Panc1 (cell line): ENCODE data around the gene DLGAP4. TPM values are rescaled to one million over a fixed set of nuclear protein-coding genes. Genes with fewer than 3 reads are reported as not detected.

Experiments
- ATAC-seq: fragments of 200-7000 bp; cut with Tn5 transposase; 2 replicates; pipeline ENCODE4 v1.9.1; 2020; ENCODE audit warnings: mild to moderate bottlenecking, moderate library complexity
- BruUV-seq: library from RNA; stranded (reverse); fragments of 400-500 nt; replicated peaks from 2 replicates; lab custom pipeline; 2021; lab: Mats Ljungman, UMichigan
- CTCF ChIA-PET: fragments of 300-600 bp; sonication (Branson Sonifier 250); formaldehyde crosslinking; loops from one replicate; lab custom pipeline; 2022; ENCODE audit warnings: antibody characterized with exemption; lab: Charles Lee
- POLR2A ChIA-PET: fragments of 300-600 bp; sonication (Branson Sonifier 250); formaldehyde crosslinking; loops from one replicate; lab custom pipeline; 2022; ENCODE audit warnings: antibody characterized with exemption; lab: Charles Lee
- DNase-seq: peaks from one replicate; pipeline ENCODE4 v3.0.0-alpha.2; 2010; ENCODE audit warnings: low read depth, low spot score
- H3K27ac ChIP-seq: 2 replicates; pipeline ENCODE4 v1.5.1; 2011; ENCODE audit warnings: mild to moderate bottlenecking, low read length, inconsistent platforms
- H3K27me3 ChIP-seq: fragments of 200-500 bp; sonication (Bioruptor generic); 2 replicates; pipeline ENCODE4 v1.6.0; 2014; ENCODE audit warnings: low read length, inconsistent platforms; ENCODE audit not compliant: control insufficient read depth, insufficient read depth
- H3K36me3 ChIP-seq: fragments of 200-500 bp; sonication (Bioruptor generic); 2 replicates; pipeline ENCODE4 v1.5.1; 2014; ENCODE audit warnings: inconsistent platforms, mild to moderate bottlenecking, low read length, moderate library complexity; ENCODE audit not compliant: control insufficient read depth, insufficient read depth
- H3K4me1 ChIP-seq: 2 replicates; pipeline ENCODE4 v1.5.1; 2011; ENCODE audit warnings: inconsistent platforms, mild to moderate bottlenecking, low read length, moderate library complexity; ENCODE audit not compliant: control insufficient read depth, insufficient read depth
- H3K4me3 ChIP-seq, 2 experiments: 2 replicates each; pipeline ENCODE4 v1.5.1; 2011 to 2012; ENCODE audit warnings: low read depth in 2 of 2, low read length in 2 of 2, mild to moderate bottlenecking in 2 of 2, inconsistent platforms in 1 of 2, moderate library complexity in 1 of 2
- H3K9me3 ChIP-seq: fragments of 200-500 bp; sonication (Bioruptor generic); 2 replicates; pipeline ENCODE4 v1.5.1; 2014; ENCODE audit warnings: low read depth, mild to moderate bottlenecking, inconsistent platforms, low read length, moderate library complexity; ENCODE audit not compliant: control insufficient read depth, insufficient read depth
- POLR2AphosphoS5 ChIP-seq: IDR thresholded peaks from 2 replicates; pipeline ENCODE4 v1.6.1; 2012; ENCODE audit warnings: mild to moderate bottlenecking, low read depth, low read length, moderate library complexity
- REST ChIP-seq, 2 experiments: IDR thresholded peaks; 2 replicates each; pipeline ENCODE4 v1.6.1; 2011 to 2012; ENCODE audit warnings: low read depth in 2 of 2, control low read depth in 1 of 2, low read length in 1 of 2, mild to moderate bottlenecking in 1 of 2, moderate library complexity in 1 of 2; ENCODE audit not compliant: insufficient read depth in 1 of 2
- SIN3A ChIP-seq: IDR thresholded peaks from 2 replicates; pipeline ENCODE4 v1.6.1; 2012; ENCODE audit warnings: low read depth, mild to moderate bottlenecking, low read length, moderate library complexity, borderline replicate concordance; ENCODE audit not compliant: insufficient read depth
- TCF7L2 ChIP-seq: IDR thresholded peaks from 2 replicates; pipeline ENCODE4 v1.6.1; 2011; ENCODE audit warnings: mild to moderate bottlenecking, low read depth, low read length, inconsistent platforms
- in situ Hi-C: cut with HindIII; loops from 2 replicates; pipeline ENCODE4 v1.10.0; 2016; ENCODE audit warnings: low sequenced_read_pairs, low pct_unique_long_range_greater_than_20kb
- intact Hi-C: fragments of 100-400 bp; cut with micrococcal nuclease; formaldehyde crosslinking; loops from one replicate; pipeline ENCODE4 v1.10.0; 2022; ENCODE audit not compliant: unreplicated experiment
- total RNA-seq: library from RNA; stranded (reverse); gene quantifications from one replicate; pipeline ENCODE4 v1.2.1, GENCODE V29; 2021; ENCODE audit not compliant: unreplicated experiment
- TF ChIP-seq, protein P1 (sequence below): fragments of 450-650 bp; IDR thresholded peaks from 2 replicates; pipeline ENCODE4 v1.5.1; 2017; ENCODE audit warnings: mild to moderate bottlenecking

The DLGAP4 gene
- total RNA-seq, 1 experiment from 2014 or later, result 52.5 TPM

DNA sequence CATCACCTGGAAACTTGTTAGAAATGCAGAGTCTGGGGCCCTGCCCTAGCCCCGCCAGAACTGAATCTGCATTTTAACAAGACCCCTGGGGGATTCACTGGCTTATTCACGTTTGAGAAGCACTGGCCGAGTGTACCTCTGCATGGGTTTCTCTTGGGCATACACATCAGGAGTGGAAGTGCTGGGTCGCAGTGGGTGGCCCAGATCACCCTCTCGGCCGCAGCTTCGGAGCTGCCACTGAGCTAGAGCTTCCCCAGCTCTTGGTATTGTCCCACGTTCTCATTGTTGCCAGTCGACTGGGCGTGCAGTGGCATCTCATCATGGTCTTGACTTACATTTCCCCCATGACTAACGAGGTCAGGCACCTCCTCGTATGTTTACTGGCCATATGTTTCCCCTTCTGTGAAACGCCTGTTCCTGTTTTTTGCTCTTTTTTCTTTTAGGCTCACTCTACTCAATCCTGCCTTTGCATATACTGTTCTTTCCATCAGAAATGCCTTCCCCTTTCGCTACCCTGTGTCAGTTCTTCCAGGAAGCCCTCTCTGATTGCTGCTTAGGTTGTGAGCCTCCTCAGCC lies 3.0 kb upstream of the DLGAP4 start:
- H3K4me1 ChIP-seq, result no peaks in the 10 kb centered on the region
- intact Hi-C loops (no loop called here), in situ Hi-C loops (no loop called here)
- no peak for ATAC-seq
- DNase-seq, result no peak
- POLR2A ChIA-PET, result interaction anchor here (0.5 kb wide), 1 partner anchor 10 kb away, joined by 6 read pairs; no protein-coding TSS in a partner anchor
- no peak overlapping the region for H3K27ac ChIP-seq
- H3K9me3 ChIP-seq, result no peaks in the 10 kb centered on the region
- no peak overlapping the region for H3K4me3 ChIP-seq
- CTCF ChIA-PET, result no interaction called here
- peaks cover 23% of the 10 kb centered on the region for H3K27me3 ChIP-seq
- BruUV-seq, result no TSS peak
- TF ChIP-seq, protein P1, sequence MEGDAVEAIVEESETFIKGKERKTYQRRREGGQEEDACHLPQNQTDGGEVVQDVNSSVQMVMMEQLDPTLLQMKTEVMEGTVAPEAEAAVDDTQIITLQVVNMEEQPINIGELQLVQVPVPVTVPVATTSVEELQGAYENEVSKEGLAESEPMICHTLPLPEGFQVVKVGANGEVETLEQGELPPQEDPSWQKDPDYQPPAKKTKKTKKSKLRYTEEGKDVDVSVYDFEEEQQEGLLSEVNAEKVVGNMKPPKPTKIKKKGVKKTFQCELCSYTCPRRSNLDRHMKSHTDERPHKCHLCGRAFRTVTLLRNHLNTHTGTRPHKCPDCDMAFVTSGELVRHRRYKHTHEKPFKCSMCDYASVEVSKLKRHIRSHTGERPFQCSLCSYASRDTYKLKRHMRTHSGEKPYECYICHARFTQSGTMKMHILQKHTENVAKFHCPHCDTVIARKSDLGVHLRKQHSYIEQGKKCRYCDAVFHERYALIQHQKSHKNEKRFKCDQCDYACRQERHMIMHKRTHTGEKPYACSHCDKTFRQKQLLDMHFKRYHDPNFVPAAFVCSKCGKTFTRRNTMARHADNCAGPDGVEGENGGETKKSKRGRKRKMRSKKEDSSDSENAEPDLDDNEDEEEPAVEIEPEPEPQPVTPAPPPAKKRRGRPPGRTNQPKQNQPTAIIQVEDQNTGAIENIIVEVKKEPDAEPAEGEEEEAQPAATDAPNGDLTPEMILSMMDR, result no peak
- no peak for TF ChIP-seq TCF7L2
- no peaks in the 10 kb centered on the region for H3K36me3 ChIP-seq

- POLR2A ChIA-PET, result no interaction called here
- intact Hi-C loops, result no loop called here
- no peaks in the 10 kb centered on the region for H3K9me3 ChIP-seq
- CTCF ChIA-PET, result no interaction called here
- in situ Hi-C loops, result no loop called here
- DNase-seq (no peak), ATAC-seq (no peak)
- H3K27me3 ChIP-seq, result peaks cover 21% of the 10 kb centered on the region
- no peak overlapping the region for H3K4me3 ChIP-seq
- no TSS peak for BruUV-seq
- no peak for TF ChIP-seq POLR2AphosphoS5
- no peak for TF ChIP-seq SIN3A
- TF ChIP-seq REST (IDR thresholded peaks at IDR 0.05; ENCODE audit: insufficient read depth in 1 of 2, low read depth in 2 of 2, low read length in 1 of 2), result no peak
- TF ChIP-seq TCF7L2, result no peak
- TF ChIP-seq, protein P1, result no peak
- H3K27ac ChIP-seq, result no peak overlapping the region
- H3K4me1 ChIP-seq, result no peaks in the 10 kb centered on the region
- no peaks in the 10 kb centered on the region for H3K36me3 ChIP-seq
Observed at GRCh38 chr20:36303831-36304230, 2.3 kb upstream of the DLGAP4 start.
